GOT3 (cell line): ENCODE data around the gene RAB17.

Experiments used
- DNase-seq: peaks from one replicate; lab custom pipeline; 2025; ENCODE audit warnings: mixed read lengths; lab: John Stamatoyannopoulos, UW

The RAB17 gene, protein sequence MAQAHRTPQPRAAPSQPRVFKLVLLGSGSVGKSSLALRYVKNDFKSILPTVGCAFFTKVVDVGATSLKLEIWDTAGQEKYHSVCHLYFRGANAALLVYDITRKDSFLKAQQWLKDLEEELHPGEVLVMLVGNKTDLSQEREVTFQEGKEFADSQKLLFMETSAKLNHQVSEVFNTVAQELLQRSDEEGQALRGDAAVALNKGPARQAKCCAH

DNA sequence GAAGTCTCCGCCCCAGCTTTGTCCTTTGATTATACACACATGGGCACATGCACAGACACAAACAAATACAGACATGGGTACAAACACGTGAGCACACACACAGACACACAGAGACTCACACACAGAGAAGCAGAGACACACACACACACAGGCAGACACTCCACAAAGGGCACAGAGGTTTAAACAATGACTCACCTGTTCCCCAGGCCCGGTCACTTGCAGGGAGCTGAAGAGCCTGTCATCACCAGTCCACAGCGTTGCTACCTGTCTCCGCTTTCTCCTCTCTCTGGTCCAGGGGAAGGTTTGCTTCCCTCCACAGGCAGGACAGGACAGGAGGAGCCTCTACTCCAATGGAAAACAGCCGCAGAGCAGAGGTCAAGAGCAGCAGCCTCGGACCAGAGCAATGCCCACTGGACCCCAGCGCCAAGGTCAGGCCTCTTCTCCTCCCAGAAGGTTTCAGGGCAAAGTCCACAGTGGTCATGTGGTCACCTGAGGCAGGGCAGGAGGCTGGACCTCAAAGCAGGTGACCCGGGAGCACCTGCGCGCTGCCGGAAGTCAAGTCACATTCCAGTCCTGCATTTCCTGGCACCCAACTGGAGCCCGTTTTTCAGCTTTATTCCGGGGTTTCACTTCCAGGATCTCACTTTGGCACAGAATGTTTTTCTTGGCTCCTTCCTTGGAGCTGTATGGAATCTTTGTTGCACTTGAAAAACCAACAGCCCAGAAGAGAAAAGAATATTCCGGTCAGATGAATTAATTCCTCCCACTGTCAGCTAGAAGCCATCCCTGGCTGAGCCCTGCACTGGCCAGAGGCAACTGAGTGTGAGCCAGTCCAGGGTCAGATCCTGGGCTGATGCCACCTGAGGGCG is at the start of gene RAB17:
RAB17 (minus strand) TSS at position 463 of the 869 bp plus-strand sequence. CDS start 4,580 bp downstream, outside the sequence.
- no peak for DNase-seq

DNA sequence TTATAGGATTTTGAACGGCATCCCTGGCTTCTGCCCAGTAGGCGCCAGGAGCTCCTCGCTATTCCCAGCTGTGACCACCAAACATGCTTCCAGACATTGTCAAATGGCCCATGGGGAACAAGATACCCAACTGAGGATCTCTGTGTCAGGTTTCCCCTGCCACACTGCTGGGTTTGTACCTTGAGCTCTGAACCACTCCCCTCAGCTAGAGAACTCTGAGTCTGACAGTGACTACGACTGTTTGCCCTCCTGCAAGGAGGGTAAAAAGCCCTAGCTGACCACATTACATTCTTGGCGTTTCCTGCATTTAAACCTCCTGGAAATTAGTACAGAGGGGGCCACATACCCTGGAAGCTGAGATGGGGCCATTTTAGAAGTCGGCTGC is 49.3 kb upstream of the RAB17 start:
- DNase-seq, result no peak

DNA sequence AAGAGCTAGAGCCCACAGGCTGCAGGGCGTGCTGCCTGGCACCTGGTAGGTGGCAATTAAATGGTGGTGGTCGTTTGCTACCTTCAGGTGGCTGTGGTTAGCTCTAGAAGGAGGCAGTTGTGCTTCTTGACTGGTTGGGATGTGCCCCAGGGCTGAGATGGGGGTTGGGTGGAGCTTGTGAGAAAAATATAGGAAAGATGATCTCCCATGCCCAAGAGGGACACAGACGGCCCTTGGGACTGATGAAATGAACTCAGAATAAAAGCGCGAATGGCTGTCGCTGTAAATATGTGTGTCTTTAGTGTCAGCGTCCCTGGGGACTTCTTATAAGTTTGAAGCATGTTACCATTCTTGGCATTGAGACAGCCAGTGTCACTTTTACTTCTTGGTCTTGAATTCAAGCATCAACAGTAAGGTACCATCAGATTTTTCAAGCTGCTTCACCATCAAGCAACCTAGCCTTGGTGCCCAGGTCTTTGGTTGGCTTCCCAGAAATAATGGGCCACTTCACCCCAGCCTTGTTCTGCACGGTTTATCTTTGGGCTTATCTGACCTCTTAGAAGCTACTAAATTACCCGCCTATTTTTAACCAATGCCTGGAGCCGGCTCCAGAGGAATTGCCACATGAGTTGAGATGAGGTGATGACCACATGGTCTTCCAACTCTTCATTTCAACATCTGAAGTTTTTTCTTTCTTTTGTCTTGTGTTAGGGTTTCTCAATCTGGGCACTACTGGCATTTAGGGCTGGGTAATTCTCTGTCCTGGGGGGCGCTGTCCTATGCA is 48.7 kb upstream of the RAB17 start:
- DNase-seq, result no peak

DNA sequence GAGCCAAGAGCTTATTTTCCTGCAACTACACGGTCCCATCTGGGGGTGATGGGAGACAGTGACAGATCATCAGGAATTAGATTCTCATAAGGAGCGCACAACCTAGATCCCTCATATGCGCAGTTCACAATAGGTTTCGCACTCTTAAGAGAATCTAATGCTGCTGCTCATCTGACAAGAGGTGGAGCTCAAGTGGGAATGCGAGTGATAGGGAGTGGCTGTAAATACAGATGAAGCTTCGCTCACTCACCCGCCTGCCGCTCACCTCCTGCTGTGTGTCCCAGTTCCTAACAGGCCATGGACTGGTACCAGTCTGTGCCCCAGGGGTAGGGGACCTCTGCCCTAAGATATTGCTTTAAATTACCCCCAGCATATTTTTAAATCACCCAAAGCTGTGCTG is 47.6 kb upstream of the RAB17 start:
- no peak for DNase-seq

DNA sequence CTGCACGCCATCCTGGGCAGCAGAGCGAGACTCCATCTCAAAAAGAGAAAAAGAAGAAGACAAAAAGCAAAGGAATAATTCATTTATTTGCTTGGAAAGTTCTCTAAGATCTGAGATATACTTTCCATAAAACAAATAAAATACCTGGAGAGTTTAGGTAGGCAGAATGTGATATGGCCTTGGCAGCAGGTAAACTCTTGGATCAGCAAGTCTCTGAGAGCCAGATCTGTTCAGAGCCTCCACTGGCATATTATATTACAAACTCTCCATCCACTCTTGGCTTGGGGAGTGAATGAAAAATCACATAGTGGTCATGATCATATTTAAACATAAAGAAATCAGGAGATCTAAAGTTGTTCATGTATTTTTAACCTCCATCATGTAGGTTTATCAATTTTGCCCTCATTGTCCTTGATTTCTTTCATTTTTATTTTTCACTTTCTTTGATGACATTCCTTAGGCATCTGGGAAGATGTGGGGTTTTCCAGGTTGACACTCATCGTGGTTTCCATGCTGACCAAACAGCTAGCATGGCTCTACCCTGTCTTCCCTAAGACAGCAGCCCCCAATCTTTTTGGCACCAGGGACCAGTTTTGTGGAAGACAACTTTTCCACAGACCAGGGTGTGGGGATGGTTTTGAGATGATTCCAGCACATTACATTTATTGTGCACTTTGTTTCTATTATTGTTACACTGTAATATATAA is 47.0 kb upstream of the RAB17 start:
- no peak for DNase-seq

DNA sequence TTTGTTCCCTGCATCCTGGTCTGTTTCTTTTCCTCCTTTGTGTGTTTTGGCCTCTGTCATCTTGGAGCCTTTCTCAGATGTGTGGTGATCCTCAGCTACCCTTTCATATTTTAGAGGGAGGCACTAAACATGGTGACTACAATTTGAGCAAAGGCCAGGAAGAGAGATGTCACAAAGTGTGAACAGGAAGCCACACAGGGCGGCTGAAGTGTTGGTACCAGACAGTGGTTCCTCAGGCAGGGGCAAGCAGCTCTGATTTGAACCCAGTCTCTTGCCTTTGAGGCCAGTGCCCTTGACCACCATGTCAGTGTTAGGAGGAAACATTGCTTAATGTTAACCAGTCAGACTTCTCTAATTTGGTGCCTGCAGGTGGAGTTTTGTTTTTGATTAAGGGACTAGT is 46.0 kb upstream of the RAB17 start:
- DNase-seq, result no peak

DNA sequence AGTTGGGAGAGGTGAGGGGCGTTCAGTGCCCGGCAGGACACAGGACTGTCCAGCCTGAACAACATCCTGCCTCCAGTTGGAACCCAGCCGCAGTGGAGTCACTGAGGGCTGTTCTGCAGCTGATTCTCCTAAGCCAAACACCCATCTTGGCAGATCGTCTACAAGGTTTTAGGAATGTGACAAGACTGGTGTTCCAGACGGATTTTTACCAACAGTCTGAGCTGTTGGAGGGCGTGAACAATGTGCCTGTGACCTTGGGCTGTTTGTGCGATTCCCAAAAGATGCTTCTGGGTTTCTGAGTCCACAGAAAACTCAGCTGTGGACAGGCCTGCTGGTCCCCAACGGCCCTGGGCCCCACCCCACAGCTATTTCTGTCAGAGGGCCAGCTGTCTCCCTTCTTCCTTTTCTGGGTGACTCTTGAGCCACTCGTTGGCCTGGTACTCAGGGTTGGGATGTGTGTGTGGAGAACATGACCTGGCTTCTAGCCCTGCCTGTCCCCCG is 42.6 kb upstream of the RAB17 start:
- DNase-seq, result no peak

DNA sequence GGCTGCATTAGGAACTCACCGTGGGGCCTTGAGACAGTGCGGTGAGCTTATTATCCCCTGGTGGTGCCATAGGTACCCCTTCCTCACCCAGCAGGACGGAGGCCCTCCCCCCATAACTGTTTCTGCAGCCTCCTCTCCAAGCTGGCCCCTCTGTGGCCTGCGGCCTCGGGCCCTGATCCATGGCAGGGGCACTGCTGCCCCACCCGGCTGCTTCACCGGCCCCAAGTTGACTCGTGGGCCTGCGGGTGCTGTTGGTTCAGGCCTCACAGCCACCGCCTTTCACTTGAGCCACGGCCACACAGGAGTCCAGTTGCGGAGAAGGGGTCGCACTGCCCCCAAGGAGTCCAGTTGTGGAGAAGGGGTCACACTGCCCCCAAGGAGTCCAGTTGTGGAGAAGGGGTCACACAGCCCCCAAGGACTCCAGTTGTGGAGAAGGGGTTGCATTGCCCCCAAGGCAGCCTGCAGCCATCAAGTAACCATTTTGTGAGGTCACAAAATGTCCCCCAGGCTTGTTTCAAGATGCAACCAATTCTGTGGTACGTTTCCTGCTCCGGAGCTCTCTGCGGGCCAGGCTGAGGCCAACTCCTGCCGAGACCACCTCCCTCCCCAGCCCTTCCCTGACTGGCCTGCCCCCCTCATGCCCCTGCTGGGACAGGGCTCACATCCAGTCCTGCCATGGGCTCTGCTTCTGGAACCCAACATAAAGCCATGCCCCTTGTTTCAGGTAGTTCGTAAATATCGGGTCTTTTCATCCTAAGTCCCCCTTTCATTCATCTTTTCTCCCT is 41.5 kb upstream of the RAB17 start:
- DNase-seq, result no peak

DNA sequence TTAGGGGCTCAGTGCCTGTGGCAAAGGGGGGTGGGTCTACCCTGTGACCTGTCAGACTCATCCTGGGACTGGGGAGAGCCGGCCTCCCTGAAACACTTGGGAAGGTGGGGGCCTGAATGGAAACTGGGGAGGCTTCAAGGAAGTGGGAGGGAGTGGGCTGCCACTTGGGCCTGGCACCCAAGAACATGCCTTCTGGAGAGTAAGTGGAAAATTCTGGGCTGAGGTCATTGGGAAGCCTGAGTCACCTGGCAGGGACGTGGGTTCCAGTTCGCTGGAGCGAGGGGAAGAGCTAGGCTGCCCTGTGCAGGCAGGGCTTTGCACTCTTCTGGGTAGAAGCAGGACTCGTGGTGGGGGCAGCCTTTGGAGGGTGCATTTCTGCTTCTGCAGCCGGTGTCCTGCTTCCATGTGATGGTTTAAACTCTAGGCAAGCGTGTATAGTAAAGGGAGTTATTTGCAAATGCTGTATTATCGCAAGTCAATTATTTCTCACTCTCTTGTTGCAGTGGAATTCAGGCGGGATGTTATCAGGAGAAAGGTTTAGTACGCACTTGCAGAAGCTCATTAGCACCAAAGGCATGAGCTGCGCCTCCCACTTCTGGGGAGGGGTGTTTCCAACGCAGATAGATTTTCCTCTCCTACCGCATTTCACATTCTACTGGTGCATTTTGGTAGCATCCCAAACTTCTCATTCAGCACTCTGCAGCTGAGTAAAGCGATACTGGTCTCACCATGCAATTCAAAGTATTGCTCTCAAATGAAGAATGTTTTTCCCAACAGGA is 40.7 kb upstream of the RAB17 start:
- DNase-seq, result no peak

DNA sequence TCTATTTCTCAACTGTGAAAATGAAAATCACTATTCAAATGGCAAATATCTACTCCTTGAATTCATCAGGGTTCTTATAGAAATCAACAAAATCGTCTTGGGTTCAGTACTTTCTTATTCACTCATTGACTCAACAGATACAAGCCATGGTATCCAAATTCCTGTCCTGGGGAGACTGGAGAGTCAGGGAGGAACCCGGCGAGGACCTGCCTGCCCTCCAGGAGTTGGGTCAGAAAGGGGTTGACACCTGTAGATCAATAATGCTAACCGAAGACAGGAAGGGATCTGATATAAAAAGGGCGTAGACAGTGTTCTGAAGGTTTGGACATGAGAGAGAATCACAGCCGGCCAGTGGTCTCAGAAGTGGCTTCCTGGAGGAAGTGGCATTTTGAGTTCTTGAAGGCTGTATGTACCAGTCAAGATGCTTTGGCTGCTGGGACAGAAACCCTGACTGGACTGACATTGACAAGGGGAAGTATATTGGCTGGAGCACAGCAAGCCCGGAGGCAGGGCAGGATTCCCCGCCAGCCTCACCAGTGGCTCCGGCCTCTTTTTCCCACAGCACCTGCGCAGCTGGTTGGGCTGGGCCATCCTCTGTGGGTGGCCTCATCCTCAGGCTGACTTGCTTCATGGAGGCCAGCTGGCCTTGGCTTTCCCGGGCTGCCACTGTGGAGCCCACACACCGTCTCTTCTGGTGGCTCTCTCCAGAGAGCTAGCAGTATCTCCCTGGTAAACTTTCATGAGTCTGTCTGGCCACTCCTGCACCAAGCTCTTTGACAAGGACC is 39.9 kb upstream of the RAB17 start:
- no peak for DNase-seq

DNA sequence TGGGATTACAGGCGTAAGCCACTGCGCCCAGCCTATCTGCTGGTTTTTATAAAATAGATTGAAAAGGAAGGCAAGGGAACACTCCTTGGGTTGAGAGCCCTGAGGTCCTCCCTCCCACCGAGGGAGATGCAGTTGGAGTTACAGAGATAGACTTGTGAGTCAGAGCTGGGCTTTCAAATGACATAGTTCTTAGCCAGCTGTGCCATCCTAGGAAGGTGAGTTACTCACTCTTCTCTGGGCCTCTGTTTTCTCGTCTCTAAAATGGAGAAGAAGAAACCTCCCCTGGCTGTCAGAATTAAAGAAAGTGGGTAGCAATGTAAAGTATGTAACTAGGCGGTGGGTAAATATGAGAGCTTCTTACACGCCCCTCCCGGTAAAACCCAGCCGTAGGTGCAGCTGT is 39.2 kb upstream of the RAB17 start:
- DNase-seq, result no peak

DNA sequence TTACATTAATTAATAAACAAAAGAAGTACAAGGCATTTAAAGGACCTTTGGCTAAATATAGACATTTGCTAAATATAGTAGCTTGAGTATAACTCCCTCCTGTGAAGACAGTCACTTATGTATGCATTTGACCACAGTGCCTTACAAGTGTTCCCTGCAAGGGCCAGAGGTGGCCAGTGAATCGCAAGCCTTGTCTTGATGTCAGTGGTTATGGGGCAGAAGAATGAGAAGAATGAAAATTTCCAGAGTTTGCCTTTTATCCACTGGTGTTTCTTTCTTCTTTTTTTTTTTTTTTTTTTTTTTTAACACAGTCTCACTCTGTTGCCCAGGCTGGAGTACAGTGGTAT is 38.6 kb upstream of the RAB17 start:
- no peak for DNase-seq

DNA sequence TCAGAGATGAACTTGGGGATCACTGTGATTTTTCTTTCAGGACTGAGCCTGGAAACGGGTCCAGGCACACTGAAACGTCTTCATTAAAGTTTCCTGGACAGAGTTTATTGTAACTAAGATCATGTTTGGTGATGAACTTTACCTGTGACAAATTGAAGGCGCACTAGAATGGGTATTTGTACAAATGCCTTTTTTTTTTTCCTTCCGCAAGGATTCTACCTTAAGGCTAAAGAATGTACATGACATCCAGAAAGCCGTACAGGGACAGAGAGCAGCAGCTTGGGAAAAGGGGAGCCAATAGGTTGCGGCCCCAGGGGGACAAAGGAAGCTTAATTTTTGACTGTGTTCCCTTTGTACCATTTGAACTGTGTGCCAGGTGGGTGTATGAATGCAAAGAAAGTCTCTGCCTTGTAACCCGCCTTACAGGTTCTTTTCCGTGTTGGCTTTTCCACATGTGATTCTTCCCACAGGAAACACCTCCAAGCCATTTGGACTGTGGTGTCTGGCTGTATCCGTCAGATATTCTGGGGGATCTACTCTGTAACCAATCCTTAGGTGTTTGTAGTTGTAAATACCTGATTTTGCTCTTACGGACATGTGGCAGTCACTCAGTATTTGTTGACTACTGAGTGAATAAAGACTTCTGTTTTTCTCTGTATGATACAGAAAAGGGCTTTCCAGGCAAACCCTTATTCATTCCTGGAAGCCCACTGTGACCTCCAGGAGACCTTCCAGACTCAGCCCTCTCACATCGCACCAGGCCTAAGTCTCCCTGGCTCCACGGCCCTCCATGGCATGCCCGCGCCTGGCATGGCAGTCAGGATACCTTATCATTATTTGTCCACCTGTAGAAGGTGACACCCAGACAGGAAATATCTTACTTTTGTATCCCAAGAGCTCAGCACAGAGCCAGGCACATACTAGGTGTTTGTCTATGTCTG is 38.0 kb upstream of the RAB17 start:
- no peak for DNase-seq

DNA sequence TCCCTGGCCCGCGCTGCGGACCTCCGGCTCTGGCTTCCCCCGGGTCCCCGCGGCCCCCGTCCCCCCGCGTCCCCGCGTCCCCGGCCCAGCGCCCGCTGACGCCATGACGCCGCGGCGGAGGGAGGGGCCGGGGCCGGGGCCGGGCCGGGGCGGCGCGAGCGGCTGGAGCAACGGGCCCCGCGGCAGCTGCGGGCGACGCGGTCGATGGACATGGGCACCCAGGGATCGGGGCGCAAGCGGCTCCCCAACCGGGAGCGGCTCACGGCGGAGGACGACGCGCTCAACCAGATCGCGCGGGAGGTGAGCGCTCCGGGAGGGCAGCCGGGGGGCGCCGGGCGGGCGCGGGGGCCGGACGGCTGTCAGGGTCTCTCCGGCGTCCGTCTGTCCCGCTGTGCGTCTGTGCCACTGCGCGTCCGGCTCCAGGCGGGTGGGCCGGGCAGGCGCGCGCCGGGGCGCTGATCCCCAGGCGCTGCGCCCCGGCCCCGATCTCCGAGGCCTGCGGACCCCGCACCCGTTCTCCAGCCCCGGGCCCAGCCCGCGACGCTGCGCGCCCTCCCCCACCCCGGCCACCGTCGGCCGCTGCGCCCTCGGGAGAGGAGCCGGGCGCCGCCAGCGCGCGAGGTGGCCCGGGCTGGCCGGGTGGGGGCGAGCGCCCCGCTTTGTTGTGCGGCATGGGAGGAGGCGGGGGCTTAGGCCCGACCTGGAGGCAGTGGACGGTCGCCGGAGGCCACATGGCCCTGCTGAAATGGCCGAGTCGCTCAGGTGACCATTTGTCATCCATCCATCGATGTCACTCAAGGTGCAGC is 37.1 kb upstream of the RAB17 start, which contains the start of gene LRRFIP1:
LRRFIP1 (plus strand) TSS at position 147 of the 806 bp plus-strand sequence; CDS start at position 205, 58 bp downstream.
- DNase-seq, result no peak

DNA sequence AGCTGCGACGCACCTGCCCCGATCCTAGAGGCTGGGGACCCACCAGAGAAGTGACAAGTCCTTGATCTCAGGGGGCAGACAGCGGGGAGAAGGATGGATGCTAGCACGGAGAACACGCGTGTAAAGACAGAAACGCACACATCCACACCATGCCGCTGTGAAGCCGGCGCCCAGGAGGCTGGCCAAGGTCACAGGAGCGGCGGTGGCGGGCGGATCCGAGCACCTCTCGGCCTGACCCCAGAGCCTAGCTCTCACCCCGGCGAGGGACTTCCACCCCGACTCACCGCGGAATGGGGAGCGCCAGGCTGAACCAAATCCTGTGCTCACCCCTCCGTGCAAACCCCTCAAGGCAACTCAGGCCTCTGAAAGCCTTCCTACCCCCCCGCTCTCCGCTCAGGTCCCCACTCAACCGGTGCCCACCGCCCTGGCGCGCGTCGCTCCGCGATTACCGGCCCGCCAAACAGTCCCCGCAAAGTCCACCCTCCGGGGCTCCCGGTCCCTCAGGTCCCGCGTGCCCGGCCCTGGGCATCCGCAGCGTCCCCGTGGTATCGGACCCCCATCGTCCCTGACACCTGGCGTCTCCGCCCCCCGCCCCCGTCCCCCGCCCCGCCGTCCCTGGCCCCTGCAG is 36.4 kb upstream of the RAB17 start:
- no peak for DNase-seq

DNA sequence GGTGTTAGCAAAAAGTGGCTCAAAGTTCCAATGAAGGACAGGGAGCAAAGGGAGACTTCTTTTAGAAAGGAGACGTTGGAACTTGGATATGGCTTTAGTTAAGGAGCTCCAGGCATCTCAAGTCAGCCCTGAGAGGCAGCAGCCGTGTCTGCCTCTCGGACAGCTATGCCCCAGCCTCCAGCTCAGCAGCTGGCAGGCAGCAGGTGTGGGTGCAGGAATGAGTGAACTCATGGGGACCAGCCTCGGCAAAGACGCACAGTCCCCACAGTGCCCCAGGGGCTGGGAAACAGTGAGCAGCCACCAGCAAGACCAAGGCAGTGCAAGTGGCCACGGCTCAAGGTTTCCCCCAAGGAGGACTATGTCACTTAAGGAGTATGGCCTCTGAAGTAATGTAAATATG is 35.2 kb upstream of the RAB17 start:
- no peak for DNase-seq

DNA sequence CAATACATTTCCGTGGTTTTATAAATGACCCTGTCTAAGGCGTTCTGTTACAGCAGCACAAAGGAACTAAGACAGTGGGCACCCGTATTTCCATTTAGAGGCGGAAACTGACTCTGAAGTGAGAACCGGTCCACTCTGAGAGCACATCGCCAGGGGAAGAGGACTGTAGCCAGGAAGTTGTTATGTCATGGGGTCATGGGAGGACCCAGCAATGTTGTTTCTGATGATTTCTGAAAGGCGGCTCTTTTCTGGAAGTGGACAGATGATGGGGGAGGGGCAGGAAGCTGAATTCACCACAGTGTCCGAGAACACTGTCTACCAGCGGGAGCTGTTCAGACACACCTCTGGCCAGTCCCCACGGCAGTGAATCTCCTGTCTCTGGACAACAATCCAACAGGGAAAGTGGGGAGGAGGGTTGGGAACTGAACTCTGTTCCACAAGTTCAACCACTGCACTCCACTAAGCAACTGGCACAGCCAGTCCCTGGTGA is 34.7 kb upstream of the RAB17 start:
- no peak for DNase-seq
